ENCODE data around the gene TP53RK.

DNA sequence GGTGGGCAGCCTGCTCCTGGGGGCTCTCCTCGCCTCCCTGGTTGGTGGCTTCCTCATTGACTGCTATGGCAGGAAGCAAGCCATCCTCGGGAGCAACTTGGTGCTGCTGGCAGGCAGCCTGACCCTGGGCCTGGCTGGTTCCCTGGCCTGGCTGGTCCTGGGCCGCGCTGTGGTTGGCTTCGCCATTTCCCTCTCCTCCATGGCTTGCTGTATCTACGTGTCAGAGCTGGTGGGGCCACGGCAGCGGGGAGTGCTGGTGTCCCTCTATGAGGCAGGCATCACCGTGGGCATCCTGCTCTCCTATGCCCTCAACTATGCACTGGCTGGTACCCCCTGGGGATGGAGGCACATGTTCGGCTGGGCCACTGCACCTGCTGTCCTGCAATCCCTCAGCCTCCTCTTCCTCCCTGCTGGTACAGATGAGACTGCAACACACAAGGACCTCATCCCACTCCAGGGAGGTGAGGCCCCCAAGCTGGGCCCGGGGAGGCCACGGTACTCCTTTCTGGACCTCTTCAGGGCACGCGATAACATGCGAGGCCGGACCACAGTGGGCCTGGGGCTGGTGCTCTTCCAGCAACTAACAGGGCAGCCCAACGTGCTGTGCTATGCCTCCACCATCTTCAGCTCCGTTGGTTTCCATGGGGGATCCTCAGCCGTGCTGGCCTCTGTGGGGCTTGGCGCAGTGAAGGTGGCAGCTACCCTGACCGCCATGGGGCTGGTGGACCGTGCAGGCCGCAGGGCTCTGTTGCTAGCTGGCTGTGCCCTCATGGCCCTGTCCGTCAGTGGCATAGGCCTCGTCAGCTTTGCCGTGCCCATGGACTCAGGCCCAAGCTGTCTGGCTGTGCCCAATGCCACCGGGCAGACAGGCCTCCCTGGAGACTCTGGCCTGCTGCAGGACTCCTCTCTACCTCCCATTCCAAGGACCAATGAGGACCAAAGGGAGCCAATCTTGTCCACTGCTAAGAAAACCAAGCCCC lies 36.2 kb upstream of the TP53RK start:
- no peak for TF ChIP-seq EZH2 (IDR thresholded peaks at IDR 0.05; ENCODE audit: borderline replicate concordance, low read depth, low read length, poor library complexity, severe bottlenecking)
- TF ChIP-seq CTCF (conservative IDR thresholded peaks at IDR 0.05; ENCODE audit: low read depth, low read length), result no peak
